IPS DF 6.9 (cell line): ENCODE measurements around the gene PPM1F.

Source experiments
- DNase-seq: peaks from one replicate; pipeline ENCODE4 v3.0.0-alpha.2; 2013; ENCODE audit warnings: low read depth, low spot score
- H3K27ac ChIP-seq: one replicate; pipeline ENCODE4 v1.5.1; 2013; ENCODE audit warnings: low read length, control low read depth
- H3K27me3 ChIP-seq: 2 replicates; pipeline ENCODE4 v1.6.1; 2013; ENCODE audit warnings: mild to moderate bottlenecking, low read length; ENCODE audit not compliant: control insufficient read depth, insufficient read depth
- H3K36me3 ChIP-seq: 2 replicates; pipeline ENCODE4 v1.6.1; 2013; ENCODE audit warnings: low read length; ENCODE audit not compliant: control insufficient read depth, insufficient read depth
- H3K4me1 ChIP-seq: 2 replicates; pipeline ENCODE4 v1.6.1; 2013; ENCODE audit warnings: low read length; ENCODE audit not compliant: control insufficient read depth, insufficient read depth
- H3K4me3 ChIP-seq: 2 replicates; pipeline ENCODE4 v1.5.1; 2013; ENCODE audit warnings: mild to moderate bottlenecking, low read length
- H3K9me3 ChIP-seq: 2 replicates; pipeline ENCODE4 v1.6.1; 2013; ENCODE audit warnings: low read length, inconsistent platforms; ENCODE audit not compliant: control insufficient read depth, insufficient read depth
- WGBS: extraction: QIAGEN DNeasy Blood & Tissue Kit; methylation state at CpG from one replicate; pipeline ENCODE4 v1.1.7; 2013; ENCODE audit warnings: mixed read lengths, missing lambda C conversion rate; ENCODE audit not compliant: insufficient read length, insufficient coverage; 5-methylcytosine and 5-hydroxymethylcytosine counted together

PPM1F gene

DNA sequence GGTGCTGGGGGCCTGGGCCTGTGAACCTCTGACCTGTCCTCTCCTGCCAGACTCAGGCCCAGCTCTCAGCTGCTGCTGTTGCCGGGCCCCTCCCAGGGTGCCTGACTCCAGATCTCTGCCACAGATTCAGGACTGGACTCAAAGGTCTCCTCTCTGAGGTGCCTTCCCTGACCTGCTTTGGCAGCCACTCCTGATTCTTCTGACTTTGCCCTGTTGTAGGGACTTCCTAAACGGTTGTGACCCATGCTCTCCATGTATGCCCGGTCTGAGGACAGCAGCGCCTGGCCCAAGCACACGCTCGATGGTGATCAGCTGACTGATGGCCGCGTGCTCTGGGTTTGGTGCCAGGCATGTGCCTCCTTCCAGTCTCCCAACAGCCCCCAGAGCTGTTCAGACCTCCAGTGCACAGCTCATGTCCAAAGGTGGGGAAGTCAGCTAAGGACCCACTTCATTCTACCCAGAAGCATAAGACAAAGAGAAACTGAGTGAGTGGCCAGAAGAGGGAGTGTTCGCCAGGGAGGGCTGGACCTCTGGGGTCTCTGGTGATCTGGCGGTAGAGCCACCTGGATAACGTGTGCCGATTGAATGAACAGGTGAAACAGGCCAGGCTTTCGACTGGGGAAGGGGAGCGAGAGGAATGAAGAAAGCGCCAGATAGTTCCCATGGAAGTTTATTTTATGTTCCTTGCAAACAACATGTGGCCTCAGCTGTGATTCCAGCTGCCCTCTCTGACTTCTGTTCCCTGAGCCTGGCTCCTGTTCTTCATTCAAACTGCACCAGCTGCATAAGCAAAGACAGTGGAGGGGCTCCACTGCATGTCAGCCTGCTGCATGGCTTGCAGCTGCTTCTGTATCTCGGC lies 38.0 kb upstream of the PPM1F start:
- WGBS = no CpG with 5 or more reads among the region's 16 CpGs
- H3K4me3 ChIP-seq = no peak overlapping the region
- no peaks in the 10 kb centered on the region for H3K36me3 ChIP-seq
- H3K27me3 ChIP-seq = peaks cover 27% of the 10 kb centered on the region
- no peak for DNase-seq
- no peaks in the 10 kb centered on the region for H3K9me3 ChIP-seq
- H3K27ac ChIP-seq = no peak overlapping the region
- no peaks in the 10 kb centered on the region for H3K4me1 ChIP-seq

DNA sequence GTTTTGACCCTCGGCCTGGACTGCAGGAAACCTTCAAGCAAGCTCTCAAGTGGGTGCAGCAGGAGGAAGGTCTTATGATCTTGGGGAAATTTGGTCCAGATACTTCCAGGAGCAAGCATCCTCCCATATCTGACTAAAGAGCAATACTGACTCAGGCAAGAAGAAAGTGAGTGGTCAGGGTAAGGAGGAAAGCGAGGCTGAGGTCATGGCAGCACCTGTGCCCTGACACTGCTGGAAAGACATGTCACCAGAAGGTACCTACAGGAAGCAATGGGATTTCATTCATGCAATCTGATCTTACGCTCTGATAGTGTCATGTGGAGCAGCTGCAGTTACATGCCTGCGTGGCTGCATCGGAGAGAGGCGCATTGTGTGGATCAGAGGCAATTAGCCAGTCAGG lies 36.4 kb upstream of the PPM1F start:
- WGBS = no CpG with 5 or more reads among the region's 6 CpGs

DNA sequence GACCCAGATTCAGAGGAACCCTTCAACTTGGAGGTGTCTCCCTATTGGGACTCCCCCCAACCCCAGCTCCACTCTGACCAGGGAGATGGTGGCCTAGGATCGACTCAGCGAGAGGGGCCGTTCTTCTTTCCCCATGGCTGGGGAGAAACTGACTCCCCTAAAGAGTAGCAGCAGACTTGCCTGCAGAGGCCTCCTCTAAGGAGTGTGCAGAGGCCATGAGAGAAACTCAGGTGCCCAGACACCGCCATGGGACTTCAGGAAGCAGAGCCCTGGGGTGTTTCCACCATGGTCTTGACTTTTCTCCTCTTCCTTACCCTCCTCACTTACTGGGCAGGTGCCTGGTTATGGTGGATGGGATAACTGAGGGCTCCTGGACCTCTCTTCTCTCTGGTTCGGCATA lies 32.6 kb upstream of the PPM1F start:
- no peak for DNase-seq
- no peaks in the 10 kb centered on the region for H3K36me3 ChIP-seq
- WGBS = no CpG with 5 or more reads among the region's 5 CpGs
- H3K9me3 ChIP-seq = no peaks in the 10 kb centered on the region
- no peak overlapping the region for H3K27ac ChIP-seq
- peaks cover 7% of the 10 kb centered on the region for H3K27me3 ChIP-seq
- no peaks in the 10 kb centered on the region for H3K4me1 ChIP-seq
- H3K4me3 ChIP-seq = no peak overlapping the region

More for the DNA sequence above, 36.4 kb upstream of the PPM1F start:
- Histone ChIP-seq H3K27ac (no peak overlapping the region), H3K4me1 (no peaks in the 10 kb centered on the region), H3K4me3 (no peak overlapping the region), H3K9me3 (no peaks in the 10 kb centered on the region), H3K36me3 (no peaks in the 10 kb centered on the region), H3K27me3 (peaks cover 17% of the 10 kb centered on the region)
- no peak for DNase-seq

DNA sequence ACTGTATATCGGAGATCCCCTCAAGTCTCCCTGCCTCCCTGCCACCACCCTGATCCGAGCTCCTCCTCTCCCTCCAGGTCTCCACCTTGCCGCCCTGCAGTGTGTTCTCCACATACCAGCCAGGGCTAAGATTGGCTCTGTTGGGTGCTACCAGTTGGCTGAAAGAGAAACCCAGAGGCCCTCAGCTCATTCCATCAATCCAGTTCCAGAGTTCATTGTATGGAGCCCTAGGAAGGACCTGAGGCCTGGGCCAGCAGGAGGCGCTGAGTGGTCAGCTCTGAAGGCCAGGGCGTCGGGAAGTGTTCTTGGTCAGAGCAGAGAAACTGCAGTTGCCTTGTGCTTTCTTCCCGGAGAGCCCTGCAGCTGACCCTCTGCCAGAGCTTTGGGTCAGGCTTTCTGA lies 32.1 kb upstream of the PPM1F start:
- no CpG with 5 or more reads among the region's 7 CpGs for WGBS
- H3K36me3 ChIP-seq = no peaks in the 10 kb centered on the region
- H3K27me3 ChIP-seq = peaks cover 4% of the 10 kb centered on the region
- H3K27ac ChIP-seq = no peak overlapping the region
- no peaks in the 10 kb centered on the region for H3K4me1 ChIP-seq
- peak; percentile 54 for DNase-seq
- H3K4me3 ChIP-seq = no peak overlapping the region
- H3K9me3 ChIP-seq = no peaks in the 10 kb centered on the region

DNA sequence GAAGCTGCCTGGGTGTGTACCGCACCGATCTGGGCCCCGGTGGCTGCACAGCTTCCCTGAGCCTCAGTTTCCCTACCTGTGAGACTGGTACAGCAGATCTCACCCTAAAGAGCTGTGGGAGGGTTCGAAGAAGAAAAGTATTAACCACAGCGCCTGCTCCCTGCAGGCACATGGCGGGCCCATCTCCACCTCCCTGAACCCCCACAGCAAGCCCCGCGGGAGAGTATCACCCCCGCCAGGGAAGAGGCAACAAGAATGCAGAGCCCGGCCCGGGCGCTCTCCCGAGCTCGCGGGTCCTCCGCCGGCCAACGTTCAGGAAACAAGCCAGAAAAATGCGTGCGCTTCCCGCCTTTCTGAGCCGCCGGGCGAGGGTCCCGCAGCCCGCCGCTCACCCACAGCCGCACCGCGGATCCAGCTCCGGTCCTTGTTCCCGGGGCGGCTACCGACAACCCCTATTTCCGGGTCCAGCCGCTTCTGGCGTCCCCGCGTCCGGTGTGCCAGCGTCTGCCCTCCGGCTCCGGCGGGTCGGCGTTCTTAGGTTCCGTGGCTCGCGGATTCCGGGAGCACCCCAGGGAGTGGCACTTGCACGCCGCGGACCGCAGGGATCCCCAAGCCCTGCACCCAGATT lies 29.8 kb upstream of the PPM1F start, which contains the start of gene TOP3B:
Gene TOP3B, minus strand, starts transcription at position 450 of the 628 bp plus-strand sequence. CDS start 7,078 bp downstream, outside the sequence.
- H3K27ac ChIP-seq = no peak within 1 kb of the TSS
- no peaks in the 10 kb centered on the region for H3K9me3 ChIP-seq
- H3K27me3 ChIP-seq = no peaks in the 10 kb centered on the region; the same call in 1 of the 2 replicates
- H3K4me3 ChIP-seq = peak within 1 kb of the TSS; percentile 89
- no peaks in the 10 kb centered on the region for H3K4me1 ChIP-seq
- DNase-seq = peak; percentile 33
- H3K36me3 ChIP-seq = no peaks in the 10 kb centered on the region
- no CpG with 5 or more reads among the region's 54 CpGs for WGBS

DNA sequence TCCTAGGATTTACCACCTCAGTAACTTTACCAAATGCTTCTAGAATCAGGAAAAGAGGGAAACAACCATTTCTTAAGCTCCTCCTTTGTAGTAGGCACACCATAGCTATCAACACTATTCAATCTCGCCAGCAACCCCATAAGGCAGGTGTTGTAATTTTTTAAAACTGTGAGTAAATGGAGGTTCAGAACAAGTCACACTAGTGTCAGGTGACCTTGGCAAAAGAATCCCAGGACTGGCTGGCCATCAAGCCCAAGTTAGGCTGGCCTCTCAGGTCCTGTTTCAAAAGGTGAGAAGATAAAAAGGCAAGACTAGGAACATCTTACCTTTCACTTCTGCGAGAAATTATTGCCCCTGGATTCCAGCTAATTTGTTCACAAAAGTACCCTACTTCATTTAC lies 29.2 kb upstream of the PPM1F start:
- DNase-seq = no peak
- Histone ChIP-seq H3K4me3 (peak overlapping the region; percentile 89), H3K9me3 (no peaks in the 10 kb centered on the region), H3K27me3 (no peaks in the 10 kb centered on the region; the same call in 1 of the 2 replicates), H3K4me1 (no peaks in the 10 kb centered on the region), H3K36me3 (no peaks in the 10 kb centered on the region), H3K27ac (no peak overlapping the region)
- WGBS = no CpG with 5 or more reads among the region's 2 CpGs

DNA sequence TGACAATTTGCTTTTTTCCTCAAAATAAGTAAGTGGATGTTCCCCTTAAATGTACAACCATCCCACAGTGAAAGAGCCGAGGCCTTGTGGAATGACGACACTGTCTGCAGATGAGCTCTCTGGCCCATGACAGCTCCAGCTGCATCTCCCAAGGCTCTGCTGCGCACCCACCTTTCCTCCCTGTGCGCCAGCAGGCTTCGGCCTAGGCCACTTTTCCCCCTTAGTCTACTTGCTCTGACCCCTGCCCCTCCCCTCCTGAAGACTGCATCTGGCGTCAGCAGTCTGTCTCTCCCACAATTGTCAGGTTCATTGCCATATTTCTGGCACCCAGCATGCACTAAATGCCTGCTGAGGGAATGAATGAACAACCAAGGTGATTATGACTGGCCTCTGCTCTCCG lies 27.9 kb upstream of the PPM1F start:
- Histone ChIP-seq H3K27ac (no peak overlapping the region), H3K9me3 (no peaks in the 10 kb centered on the region), H3K4me1 (no peaks in the 10 kb centered on the region), H3K4me3 (no peak overlapping the region), H3K36me3 (no peaks in the 10 kb centered on the region), H3K27me3 (no peaks in the 10 kb centered on the region)
- no peak for DNase-seq
- WGBS = no CpG with 5 or more reads among the region's 7 CpGs

DNA sequence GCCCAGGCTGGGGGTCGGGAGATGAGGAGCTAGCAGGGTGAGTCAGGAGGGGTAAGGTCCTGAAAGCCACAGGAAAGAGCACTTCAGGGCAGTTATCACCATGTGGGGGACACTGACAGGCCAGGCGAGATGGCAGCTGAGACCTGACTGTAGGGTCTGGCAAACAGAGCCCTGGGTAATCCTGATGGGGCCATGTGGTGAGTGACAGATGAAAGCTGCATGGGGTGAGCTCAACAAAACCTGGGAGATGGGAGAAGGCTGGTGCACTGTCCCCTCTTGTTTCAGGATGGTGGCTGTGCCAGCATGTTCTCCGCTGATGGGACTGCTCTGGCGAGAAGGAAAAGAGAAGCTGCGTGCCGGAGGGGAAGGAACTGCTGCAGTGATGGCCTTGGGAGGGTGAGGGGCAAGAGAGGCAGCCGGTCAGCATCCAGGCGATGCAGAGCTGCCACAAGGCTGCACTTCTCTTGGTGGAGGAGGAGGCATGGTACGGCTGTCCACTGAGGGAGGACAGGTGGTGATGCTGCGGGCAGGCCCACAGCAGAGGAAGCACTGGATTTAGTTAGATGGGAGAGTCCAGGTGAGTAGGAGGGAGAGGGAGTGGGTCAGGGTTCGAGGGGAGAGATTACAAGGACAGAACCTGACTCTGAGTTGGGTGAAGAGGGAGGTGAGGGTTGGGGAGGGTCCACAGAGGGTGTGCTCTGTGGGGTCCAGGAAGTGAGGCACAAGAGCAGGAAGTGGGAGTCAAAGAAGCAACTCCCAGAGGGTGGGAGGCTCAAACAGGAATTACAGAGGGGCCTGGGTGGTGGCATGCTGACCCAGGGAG lies 26.1 kb upstream of the PPM1F start:
- no peak for DNase-seq
- Histone ChIP-seq H3K27ac (no peak overlapping the region), H3K36me3 (peaks cover 8% of the 10 kb centered on the region), H3K4me3 (no peak overlapping the region), H3K9me3 (no peaks in the 10 kb centered on the region), H3K27me3 (no peaks in the 10 kb centered on the region), H3K4me1 (no peaks in the 10 kb centered on the region)
- WGBS = no CpG with 5 or more reads among the region's 11 CpGs

DNA sequence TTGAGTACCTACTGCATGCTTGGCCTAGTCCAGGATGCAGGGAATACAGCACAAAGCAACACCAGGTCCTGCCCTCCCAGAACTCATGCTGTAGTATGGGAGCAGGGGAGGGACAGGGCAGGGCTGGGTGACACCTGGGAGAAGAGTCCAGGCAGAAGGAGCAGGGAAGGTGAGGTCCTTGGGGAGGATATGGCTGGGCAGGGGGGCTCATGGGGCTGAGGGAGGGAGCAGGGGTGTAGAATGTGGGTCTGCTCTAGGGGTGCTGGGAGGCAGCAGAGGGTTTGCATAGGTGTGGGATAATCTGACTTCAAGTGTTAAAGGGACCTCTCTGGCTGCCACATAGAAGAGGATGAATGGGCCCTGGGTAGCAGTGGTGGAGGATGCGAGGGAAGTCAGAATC lies 25.2 kb upstream of the PPM1F start:
- H3K36me3 ChIP-seq = peaks cover 12% of the 10 kb centered on the region
- no peak for DNase-seq

DNA sequence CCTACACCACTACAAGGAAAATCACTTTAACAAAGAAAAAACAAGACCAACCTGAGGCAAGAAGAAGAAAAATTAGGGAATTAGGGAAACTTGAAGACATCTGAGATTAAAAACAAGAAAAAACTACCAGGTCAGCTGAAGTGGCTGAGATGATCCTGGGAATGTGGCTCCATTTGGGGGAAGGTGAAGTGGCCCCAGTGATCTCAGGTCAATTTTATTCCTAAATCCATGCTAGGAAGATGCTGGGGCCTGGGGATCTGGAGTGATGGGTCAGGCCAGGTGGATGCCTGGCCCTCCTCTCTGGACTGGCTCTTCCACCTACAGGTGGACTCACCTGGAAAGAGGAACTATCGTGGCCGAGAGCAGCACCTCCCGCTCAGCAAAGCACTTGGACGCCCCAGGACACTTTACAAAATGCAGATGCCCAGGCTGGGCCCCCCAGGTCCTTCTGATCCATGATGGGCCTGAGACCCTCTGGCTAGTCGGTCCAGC lies 23.3 kb upstream of the PPM1F start:
- Histone ChIP-seq H3K27me3 (no peaks in the 10 kb centered on the region), H3K4me3 (no peak overlapping the region), H3K4me1 (no peaks in the 10 kb centered on the region), H3K9me3 (no peaks in the 10 kb centered on the region), H3K27ac (no peak overlapping the region), H3K36me3 (peaks cover 27% of the 10 kb centered on the region)
- no peak for DNase-seq
- WGBS = no CpG with 5 or more reads among the region's 5 CpGs

More for the DNA sequence above, 25.2 kb upstream of the PPM1F start:
- Histone ChIP-seq H3K4me1 (no peaks in the 10 kb centered on the region), H3K4me3 (no peak overlapping the region), H3K27me3 (no peaks in the 10 kb centered on the region), H3K27ac (no peak overlapping the region), H3K9me3 (no peaks in the 10 kb centered on the region)
- WGBS = no CpG with 5 or more reads among the region's 1 CpG
